Left ventricle myocardium superior (tissue), 1 donor: ENCODE results near the gene ZNF92. TPM values are rescaled to one million over a fixed set of nuclear protein-coding genes. Genes with fewer than 3 reads are reported as not detected.
"Not testable (repeated sequence)": the region's sequence is repeated elsewhere in the genome, so short reads cannot be mapped to it uniquely, and the experiment has no call there.

Source experiments
- ATAC-seq: fragments of 200-7000 bp; cut with Tn5 transposase; one replicate; pipeline ENCODE4 v1.9.1; 2020; ENCODE audit warnings: mild to moderate bottlenecking, moderate library complexity
- DNase-seq: peaks from one replicate; pipeline ENCODE4 v3.0.0-alpha.2; 2020
- intact Hi-C: fragments of 100-400 bp; cut with micrococcal nuclease; formaldehyde crosslinking; loops from one replicate; pipeline ENCODE4 v1.11.0; 2022
- long read RNA-seq: library from polyadenylated mRNA; unstranded; transcript quantifications from one replicate; pipeline ENCODE4 v2.0.0, GENCODE V29; 2021
- total RNA-seq: library from RNA; stranded (reverse); fragmentation: NEBNext Ultra II Directional; extraction: Animal tissue kit (Norgen Biotek cat#: 25700); gene quantifications from one replicate; pipeline ENCODE4 v1.2.1, GENCODE V29; 2021
- donor health status: DM: no; HTN: yes; CAD: no; lungs with severe emphysema.

Gene ZNF92
- 3.3 TPM for total RNA-seq
- long read RNA-seq, transcript ZNF92-201 (4 exons, 3,210 nt), result major isoform, 7 of 7 reads
- long read RNA-seq, partial matches to known transcripts, result 0 of 7 reads
- long read RNA-seq, other reads (novel, unspliced or antisense), result 0 of 7 reads

GRCh38 chr7:65373608-65374351 lies at the start of gene ZNF92:
ZNF92 (plus strand) TSS chr7:65373855; CDS start chr7:65373998, 143 bp downstream.
- intact Hi-C loops, result no loop called here
- ATAC-seq, result peak; percentile 100

GRCh38 chr7:65325793-65326432 lies 47.7 kb upstream of the ZNF92 start:
- DNase-seq (no peak), ATAC-seq (no peak)
- intact Hi-C loops, result no loop called here

More at GRCh38 chr7:65373608-65374351, at the start of gene ZNF92:
- DNase-seq, result peak; percentile 97

- ATAC-seq (no peak), DNase-seq (no peak)
- intact Hi-C loops, result no loop called here
Observed at GRCh38 chr7:65338346-65338745, 35.3 kb upstream of the ZNF92 start.

- ATAC-seq (no peak), DNase-seq (no peak)
- intact Hi-C loops, result no loop called here
Observed at GRCh38 chr7:65339257-65339656, 34.4 kb upstream of the ZNF92 start.

GRCh38 chr7:65342723-65343629 lies 30.7 kb upstream of the ZNF92 start:
- intact Hi-C loops, result no loop called here
- DNase-seq (no peak), ATAC-seq (no peak)

- ATAC-seq, DNase-seq, intact Hi-C loops: not testable (repeated sequence)
Observed at GRCh38 chr7:65344541-65344940, 29.1 kb upstream of the ZNF92 start.

- ATAC-seq, result no peak
- intact Hi-C loops, result no loop called here
- no peak for DNase-seq
Observed at GRCh38 chr7:65354263-65354662, 19.4 kb upstream of the ZNF92 start.

- intact Hi-C loops, result no loop called here
- no peak for DNase-seq
- ATAC-seq, result no peak
Observed at GRCh38 chr7:65369843-65370242, 3.8 kb upstream of the ZNF92 start.

- ATAC-seq (no peak), DNase-seq (no peak)
- intact Hi-C loops, result no loop called here
Observed at GRCh38 chr7:65371468-65371867, 2.2 kb upstream of the ZNF92 start.

- ATAC-seq, result no peak
- intact Hi-C loops, result no loop called here
- no peak for DNase-seq
Observed at GRCh38 chr7:65379318-65379717, 5.7 kb downstream of the ZNF92 start.

GRCh38 chr7:65381742-65382141 lies 8.1 kb downstream of the ZNF92 start:
- ATAC-seq (no peak), DNase-seq (no peak)
- intact Hi-C loops, result no loop called here

GRCh38 chr7:65382452-65382851 lies 8.8 kb downstream of the ZNF92 start:
- no peak for DNase-seq
- intact Hi-C loops, result no loop called here
- no peak for ATAC-seq

- intact Hi-C loops, result no loop called here
- ATAC-seq (no peak), DNase-seq (no peak)
Observed at GRCh38 chr7:65387891-65388290, 14.2 kb downstream of the ZNF92 start.

GRCh38 chr7:65390588-65390987 lies 16.9 kb downstream of the ZNF92 start:
- DNase-seq, result no peak
- intact Hi-C loops, result no loop called here
- no peak for ATAC-seq

GRCh38 chr7:65397730-65398142 lies 24.1 kb downstream of the ZNF92 start:
- intact Hi-C loops, result no loop called here
- ATAC-seq, result no peak

GRCh38 chr7:65398671-65399070 lies 25.0 kb downstream of the ZNF92 start:
- ATAC-seq, intact Hi-C loops, DNase-seq: not testable (repeated sequence)

More at GRCh38 chr7:65397730-65398142, 24.1 kb downstream of the ZNF92 start:
- no peak for DNase-seq

- ATAC-seq, intact Hi-C loops, DNase-seq: not testable (repeated sequence)
Observed at GRCh38 chr7:65399101-65399500, 25.4 kb downstream of the ZNF92 start.

- ATAC-seq (no peak), DNase-seq (no peak)
- intact Hi-C loops, result no loop called here
Observed at GRCh38 chr7:65404020-65404419, 30.4 kb downstream of the ZNF92 start.

- DNase-seq, ATAC-seq, intact Hi-C loops: not testable (repeated sequence)
Observed at GRCh38 chr7:65406706-65407105, 33.1 kb downstream of the ZNF92 start.
